Measurements from ENCODE around the gene WLS.
"Not testable (repeated sequence)": the region's sequence is repeated elsewhere in the genome, so short reads cannot be mapped to it uniquely, and the experiment has no call there.

The WLS gene

GRCh38 chr1:68162761-68163160 lies 69.6 kb downstream of the WLS start:
- DNase-seq = no peak

- DNase-seq = not testable (repeated sequence)
Observed at GRCh38 chr1:68161672-68162071, 70.7 kb downstream of the WLS start.

GRCh38 chr1:68160935-68161334 lies 71.4 kb downstream of the WLS start:
- not testable (repeated sequence) for DNase-seq

DNA sequence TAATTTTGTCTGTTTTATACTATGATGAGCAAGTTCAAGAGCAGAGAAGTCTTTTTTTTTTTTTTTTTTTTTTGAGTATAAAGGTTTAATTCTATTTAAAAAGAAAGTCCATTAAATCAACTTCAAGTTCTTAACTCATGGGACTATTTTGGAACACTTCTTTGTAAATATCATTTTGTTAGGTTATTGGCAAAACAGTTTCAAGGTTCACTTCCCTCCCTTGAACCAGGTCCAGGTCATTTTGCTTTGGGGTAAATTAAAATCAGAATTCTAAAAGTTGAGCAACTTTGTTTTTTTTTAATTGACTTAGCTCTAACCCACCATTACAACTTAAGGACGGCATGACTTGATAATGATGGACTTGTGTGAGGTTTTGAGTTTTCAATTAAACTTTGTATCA lies 72.3 kb downstream of the WLS start:
- DNase-seq = no peak

- DNase-seq = no peak
Observed at GRCh38 chr1:68158837-68159236, 73.5 kb downstream of the WLS start.

DNA sequence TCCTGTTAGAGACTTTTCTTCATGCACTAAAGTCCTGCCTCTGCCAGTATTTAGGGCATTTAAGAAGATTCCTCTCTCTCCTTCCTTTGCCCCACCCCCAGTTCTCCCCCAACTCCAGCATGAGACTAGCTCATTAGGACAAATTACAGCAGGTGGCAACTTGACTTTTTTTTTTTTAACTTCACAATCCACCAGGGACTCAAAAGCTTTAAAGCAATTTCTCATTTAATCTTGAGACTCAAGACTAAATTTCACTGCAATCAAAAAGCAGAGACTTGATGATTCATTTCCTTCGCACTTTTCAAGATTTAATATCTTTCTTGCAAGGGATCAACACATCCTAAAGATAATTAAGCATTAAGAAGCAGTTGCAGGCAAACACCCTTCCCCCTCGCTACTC lies 74.9 kb downstream of the WLS start:
- DNase-seq = no peak

GRCh38 chr1:68151690-68152089 lies 80.6 kb downstream of the WLS start:
- DNase-seq = no peak

DNA sequence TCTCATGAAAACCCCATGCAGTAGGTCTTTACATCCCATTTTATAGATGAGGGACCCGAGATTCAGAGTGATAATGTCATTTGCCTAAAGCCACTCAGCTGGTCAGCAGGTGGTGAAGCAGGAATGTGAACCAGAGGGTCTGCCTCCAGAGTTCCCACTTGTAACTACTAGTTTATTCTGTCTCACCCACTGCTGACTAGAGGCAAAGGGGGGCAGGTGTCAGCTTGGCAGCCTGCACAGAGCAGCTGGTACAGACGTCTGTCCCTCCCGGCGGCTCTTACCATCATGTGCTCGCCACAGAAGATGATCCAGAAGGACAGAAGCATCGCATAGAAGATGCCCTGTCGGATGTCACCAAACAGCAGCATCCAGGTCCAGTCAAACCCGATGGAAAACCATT lies 82.4 kb downstream of the WLS start:
- DNase-seq = no peak

GRCh38 chr1:68149110-68149798 lies 83.1 kb downstream of the WLS start:
- DNase-seq = no peak

- DNase-seq = no peak
Observed at GRCh38 chr1:68148631-68149030, 83.7 kb downstream of the WLS start.

GRCh38 chr1:68147534-68148171 lies 84.7 kb downstream of the WLS start:
- DNase-seq = no peak

- no peak for DNase-seq
Observed at GRCh38 chr1:68145418-68146126, 86.8 kb downstream of the WLS start.

DNA sequence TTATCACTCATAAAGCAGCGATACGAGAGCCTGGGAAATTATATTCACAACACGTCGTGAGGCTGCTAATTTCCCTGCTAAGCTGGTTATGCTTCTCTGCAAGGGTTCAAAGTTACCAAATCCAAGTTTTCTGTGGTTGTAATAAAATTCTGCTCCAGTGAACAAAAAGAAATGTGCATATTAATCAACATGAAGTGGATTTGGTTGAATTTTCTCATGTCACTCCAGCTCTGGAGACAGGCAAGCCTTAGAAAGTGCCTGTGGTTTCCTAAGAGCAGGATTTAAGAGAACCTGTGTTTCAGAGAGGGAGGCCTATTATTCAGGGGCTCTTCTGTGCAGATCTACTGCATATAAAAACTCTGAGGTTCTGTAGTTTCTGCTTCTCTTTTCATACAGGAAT lies 87.5 kb downstream of the WLS start:
- DNase-seq = peak; percentile 14

DNA sequence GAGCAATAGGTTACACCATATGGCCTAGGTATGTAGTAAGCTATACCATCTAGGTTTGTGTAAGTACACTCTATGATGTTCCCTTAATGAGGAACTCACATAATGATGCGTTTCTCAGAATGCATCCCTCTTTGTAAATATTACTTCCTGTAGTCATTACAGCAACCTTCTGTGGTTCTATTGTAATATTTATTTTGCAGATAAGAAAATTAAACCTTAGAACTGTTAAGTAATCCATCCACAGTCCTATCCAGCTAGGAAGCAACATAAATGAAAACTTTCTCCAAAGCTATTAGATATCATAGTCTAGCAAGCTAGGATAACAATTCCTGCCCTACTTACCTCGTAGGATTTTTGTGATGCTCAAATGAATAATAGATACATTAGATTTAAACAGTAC lies 88.7 kb downstream of the WLS start:
- no peak for DNase-seq

GRCh38 chr1:68142461-68142860 lies 89.9 kb downstream of the WLS start:
- DNase-seq = no peak

DNA sequence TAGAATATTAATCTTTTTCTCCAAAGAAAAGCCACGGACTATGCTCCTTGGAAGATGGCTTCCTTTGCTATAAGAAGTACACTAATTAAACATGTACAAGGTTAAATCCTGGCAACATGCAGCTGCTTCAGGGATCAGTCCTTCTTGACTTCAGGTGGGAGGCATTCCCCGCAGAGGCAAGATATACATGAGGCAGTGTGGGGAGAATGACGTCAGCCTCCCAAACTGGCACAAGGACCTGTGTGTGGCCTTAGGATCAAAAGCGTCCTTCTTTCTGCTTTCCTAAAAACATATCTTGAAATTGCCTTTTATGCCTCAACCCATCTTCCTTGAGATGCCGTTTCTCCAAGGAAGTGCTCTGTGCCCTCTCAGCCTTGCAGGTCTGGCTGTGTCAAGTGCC lies 90.3 kb downstream of the WLS start:
- DNase-seq = no peak

DNA sequence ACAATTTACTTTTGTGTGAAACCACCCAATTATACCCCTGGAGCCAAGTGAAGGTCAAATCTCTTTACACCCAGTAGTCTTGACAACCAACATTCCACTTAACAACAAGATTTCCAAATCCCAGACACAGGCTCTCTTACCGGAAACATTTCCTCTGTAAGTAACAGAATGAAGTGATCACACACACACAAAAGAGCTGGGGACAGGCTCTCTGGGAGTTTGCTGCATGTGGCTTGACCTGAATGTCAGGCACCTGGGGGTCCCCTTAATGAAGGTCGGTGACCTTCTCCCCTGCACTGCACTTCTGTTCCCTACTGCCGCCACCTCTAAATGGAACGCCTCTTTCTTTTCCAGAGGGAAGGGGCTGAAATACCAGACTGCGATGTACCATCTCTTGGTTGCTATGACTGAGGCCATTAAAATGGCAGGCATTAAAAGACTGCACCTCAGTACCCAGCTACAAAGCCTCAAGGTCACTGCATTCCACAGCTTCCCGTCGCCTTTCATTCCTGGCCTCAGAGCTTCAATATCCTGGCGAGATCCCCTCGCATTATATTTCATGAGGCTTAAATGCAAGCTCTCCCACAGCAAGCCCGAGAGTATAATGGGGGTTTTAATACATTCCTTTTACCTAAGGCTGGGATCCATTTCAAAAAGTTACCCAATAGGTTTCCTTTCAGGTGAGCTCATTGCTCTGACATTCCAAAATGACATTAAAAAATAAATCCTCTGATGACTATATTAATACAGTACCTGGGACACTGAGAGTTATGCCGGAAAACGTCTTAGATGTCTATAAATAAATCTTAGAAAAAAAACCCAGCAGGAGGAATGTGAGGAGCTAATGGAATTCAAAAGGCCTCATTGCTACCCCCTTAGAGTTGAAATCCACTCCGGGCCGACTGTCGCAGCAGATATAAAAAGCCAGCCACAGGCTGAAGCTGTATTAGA lies 91.0 kb downstream of the WLS start:
- peak; percentile 18 for DNase-seq

GRCh38 chr1:68140536-68140935 lies 91.8 kb downstream of the WLS start:
- DNase-seq = peak; percentile 14

DNA sequence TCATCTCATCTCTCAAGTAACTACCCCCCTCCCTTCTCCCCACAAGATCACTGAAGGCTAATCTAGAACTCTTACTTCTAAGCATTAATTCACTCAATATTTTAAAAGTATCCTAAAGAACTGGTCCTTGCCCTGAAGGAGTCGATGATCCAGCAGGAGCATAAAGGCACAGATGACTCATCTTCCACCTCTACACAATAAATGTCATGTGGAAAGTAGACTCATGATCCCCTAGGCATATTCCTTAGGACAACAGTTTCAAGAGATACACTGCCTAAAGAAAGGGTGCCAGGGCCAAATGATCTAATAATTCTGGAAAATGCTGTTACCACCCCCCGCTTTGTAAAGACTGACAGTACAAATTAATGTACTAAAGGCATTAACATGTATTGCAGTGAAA lies 96.1 kb downstream of the WLS start:
- no peak for DNase-seq

- no peak for DNase-seq
Observed at GRCh38 chr1:68132426-68133130, 99.7 kb downstream of the WLS start.

- no peak for DNase-seq
Observed at GRCh38 chr1:68131261-68131660, 101.1 kb downstream of the WLS start.

DNA sequence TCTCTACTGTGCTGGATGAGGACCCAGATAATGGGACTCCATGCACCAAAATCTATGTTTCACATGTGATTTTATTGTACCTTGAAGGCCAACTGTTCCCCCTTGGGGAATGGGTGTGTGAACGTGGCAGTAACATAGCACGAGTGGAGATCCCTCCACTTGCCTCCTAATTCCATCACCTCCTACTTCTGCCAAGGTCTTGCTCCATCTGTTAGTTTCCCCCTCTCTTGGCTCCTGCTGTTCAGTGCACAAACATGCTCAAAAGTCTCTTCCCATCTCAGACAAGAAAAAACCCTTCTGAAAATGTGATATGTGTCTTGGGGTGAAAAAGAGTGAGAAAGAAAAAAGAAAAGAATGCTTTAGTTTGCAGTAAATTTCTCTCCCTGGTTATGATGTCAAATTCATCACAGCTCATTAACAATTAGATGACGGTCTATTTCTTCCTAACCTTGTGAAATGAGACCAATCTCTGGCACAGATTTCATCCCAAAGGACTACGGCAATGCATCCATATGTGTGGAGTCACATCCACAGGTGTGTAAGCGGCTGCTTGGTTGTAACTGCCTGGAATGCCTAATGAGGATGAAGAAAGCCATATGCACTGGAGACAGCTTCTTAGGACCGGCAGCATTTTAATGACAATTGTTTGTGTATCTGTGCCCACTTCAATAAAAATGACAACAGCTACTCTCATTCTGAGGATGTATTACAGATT lies 102.6 kb downstream of the WLS start:
- DNase-seq = no peak
